HepG2 (cell line): Measurements from ENCODE around the gene RHBDL3. TPM values are rescaled to one million over a fixed set of nuclear protein-coding genes. Genes with fewer than 3 reads are reported as not detected.

Experiments
- ATF7-NPFF ChIP-seq: sonication (generic); formaldehyde crosslinking; IDR thresholded peaks from 2 replicates; pipeline ENCODE4 v1.8.1; 2023; ENCODE audit warnings: mild to moderate bottlenecking, low read depth, missing genetic modification reagents, moderate library complexity
- ATM ChIP-seq: fragments of 450-650 bp; IDR thresholded peaks from 2 replicates; pipeline ENCODE4 v1.7.1; 2017; ENCODE audit warnings: mild to moderate bottlenecking, borderline replicate concordance
- CC2D1A ChIP-seq: sonication (generic); formaldehyde crosslinking; IDR thresholded peaks from 2 replicates; pipeline ENCODE4 v1.8.1; 2023; ENCODE audit warnings: mild to moderate bottlenecking, missing genetic modification reagents
- GPN1 ChIP-seq: sonication (generic); formaldehyde crosslinking; IDR thresholded peaks from 2 replicates; pipeline ENCODE4 v1.5.1; 2020; ENCODE audit warnings: missing genetic modification reagents, borderline replicate concordance
- HNRNPK ChIP-seq: fragments of 200-400 bp; formaldehyde crosslinking; IDR thresholded peaks from 2 replicates; pipeline ENCODE4 v1.6.1; 2018; ENCODE audit warnings: low read length, low read depth, moderate library complexity, mild to moderate bottlenecking; ENCODE audit not compliant: poor library complexity, severe bottlenecking
- HNRNPL ChIP-seq: fragments of 200-400 bp; formaldehyde crosslinking; IDR thresholded peaks from 2 replicates; pipeline ENCODE4 v1.6.1; 2017; ENCODE audit warnings: mild to moderate bottlenecking, low read depth, low read length
- KDM2A ChIP-seq: sonication (generic); formaldehyde crosslinking; IDR thresholded peaks from 2 replicates; pipeline ENCODE4 v1.4.0; 2020; ENCODE audit warnings: low read depth, missing genetic modification reagents, borderline replicate concordance
- KLF11 ChIP-seq: IDR thresholded peaks from 2 replicates; pipeline ENCODE4 v1.6.1; 2016; ENCODE audit warnings: missing compliant biosample characterization
- MLLT10 ChIP-seq: sonication (generic); formaldehyde crosslinking; IDR thresholded peaks from 2 replicates; pipeline ENCODE4 v1.4.0; 2020; ENCODE audit warnings: missing genetic modification reagents
- SCMH1 ChIP-seq: sonication (generic); formaldehyde crosslinking; IDR thresholded peaks from 2 replicates; pipeline ENCODE4 v1.9.0; 2021; ENCODE audit warnings: missing genetic modification reagents, mild to moderate bottlenecking, borderline replicate concordance
- SMARCC2 ChIP-seq: fragments of 450-650 bp; IDR thresholded peaks from 2 replicates; pipeline ENCODE4 v1.6.1; 2017; ENCODE audit warnings: antibody characterized with exemption, mild to moderate bottlenecking
- ZNF772 ChIP-seq: sonication (generic); formaldehyde crosslinking; IDR thresholded peaks from 2 replicates; pipeline ENCODE4 v1.5.0; 2020; ENCODE audit warnings: mild to moderate bottlenecking, missing genetic modification reagents
- polyA plus RNA-seq, 8 experiments: library from polyadenylated mRNA; depleted of rRNA in 3 of 8; stranded (reverse) in 7 of 8; unstranded in 1 of 8; fragments of >200 nt; fragmentation: Illumina TruSeq in 4 of 8; extraction: Trizol in 4 of 8; gene quantifications; 2 replicates each; pipeline versions ENCODE4 v1.2.1 to v1.2.3, GENCODE V29; 2011 to 2016; ENCODE audit warnings: low read depth in 4 of 8, missing spikeins in 1 of 8, mixed read lengths in 1 of 8; ENCODE audit not compliant: insufficient read depth in 1 of 8
- total RNA-seq, 5 experiments: library from RNA; depleted of rRNA; stranded (reverse); fragments of >200 nt; fragmentation: Illumina TruSeq; extraction: Trizol; gene quantifications; 2 replicates each; pipeline ENCODE4 v1.2.3, GENCODE V29; 2016; ENCODE audit warnings: low read depth in 1 of 5
- TF ChIP-seq, protein P1 (sequence below): IDR thresholded peaks from 2 replicates; pipeline ENCODE4 v1.6.1; 2016; ENCODE audit warnings: low read depth, control low read depth
- TF ChIP-seq, protein P2 (sequence below): IDR thresholded peaks from 2 replicates; pipeline ENCODE4 v1.6.1; 2016; ENCODE audit warnings: mild to moderate bottlenecking, missing biosample characterization, missing genetic modification reagents
- TF ChIP-seq, protein P3 (sequence below): sonication (generic); formaldehyde crosslinking; IDR thresholded peaks from 2 replicates; pipeline ENCODE4; 2020; ENCODE audit warnings: missing genetic modification reagents, mild to moderate bottlenecking, borderline replicate concordance
- TF ChIP-seq, protein P4 (sequence below): IDR thresholded peaks from 2 replicates; pipeline ENCODE4 v1.6.1; 2016; ENCODE audit warnings: low read depth, missing genetic modification reagents, missing compliant biosample characterization

RHBDL3 gene
- total and polyA plus RNA-seq, 2 of the 13 experiments (the other 11 are each of a cell fraction or from before 2014, with no cell fraction given): 0.09 TPM; not detected in 1

DNA sequence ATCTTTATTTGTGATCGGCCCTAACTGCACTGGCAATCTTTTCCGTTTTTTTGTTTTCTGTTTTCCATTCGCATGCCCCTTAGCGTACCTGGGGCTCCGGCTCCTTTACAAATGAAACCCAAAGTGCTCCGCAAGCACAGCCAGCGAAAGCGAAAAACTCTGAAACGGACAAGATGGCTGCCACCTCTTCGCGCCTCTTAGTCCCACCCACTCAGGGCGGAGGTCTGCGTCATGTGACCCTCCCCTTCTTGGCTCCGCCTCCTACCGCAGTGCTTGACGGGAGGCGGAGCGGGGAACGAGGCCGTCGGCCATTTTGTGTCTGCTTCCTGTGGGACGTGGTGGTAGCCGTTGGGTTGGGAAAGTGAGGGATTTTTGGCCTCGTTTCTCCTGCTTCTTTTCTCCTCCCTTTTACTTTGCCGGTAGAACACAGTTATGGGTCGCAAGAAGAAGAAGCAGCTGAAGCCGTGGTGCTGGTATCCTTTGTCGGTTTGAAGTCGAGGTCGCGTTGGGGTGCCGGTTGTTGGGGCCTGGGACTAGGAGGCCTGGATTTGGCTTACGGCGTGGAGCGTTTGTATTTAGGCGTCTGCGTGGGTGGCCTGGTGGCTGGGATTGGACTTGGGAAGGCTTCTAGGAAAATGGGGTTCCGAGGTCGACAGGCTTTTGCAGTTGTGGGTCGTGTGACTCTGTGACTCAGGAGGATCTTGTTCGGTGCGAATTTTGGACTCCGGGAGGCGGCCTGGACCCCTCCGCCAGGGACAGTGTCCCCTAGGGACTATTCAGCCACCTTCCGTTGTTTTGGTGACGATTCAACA, 84.4 kb downstream of the RHBDL3 start, which contains the start of gene ZNF207 (continued):
- TF ChIP-seq, protein P1, sequence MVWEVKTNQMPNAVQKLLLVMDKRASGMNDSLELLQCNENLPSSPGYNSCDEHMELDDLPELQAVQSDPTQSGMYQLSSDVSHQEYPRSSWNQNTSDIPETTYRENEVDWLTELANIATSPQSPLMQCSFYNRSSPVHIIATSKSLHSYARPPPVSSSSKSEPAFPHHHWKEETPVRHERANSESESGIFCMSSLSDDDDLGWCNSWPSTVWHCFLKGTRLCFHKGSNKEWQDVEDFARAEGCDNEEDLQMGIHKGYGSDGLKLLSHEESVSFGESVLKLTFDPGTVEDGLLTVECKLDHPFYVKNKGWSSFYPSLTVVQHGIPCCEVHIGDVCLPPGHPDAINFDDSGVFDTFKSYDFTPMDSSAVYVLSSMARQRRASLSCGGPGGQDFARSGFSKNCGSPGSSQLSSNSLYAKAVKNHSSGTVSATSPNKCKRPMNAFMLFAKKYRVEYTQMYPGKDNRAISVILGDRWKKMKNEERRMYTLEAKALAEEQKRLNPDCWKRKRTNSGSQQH (CRISPR knock-in tag): no peak; the same call in 1 of the 2 replicates
- no peak for TF ChIP-seq GPN1 (CRISPR knock-in tag)
- peak; percentile 58; the same call in 1 of the 2 replicates for TF ChIP-seq ATF7-NPFF (CRISPR knock-in tag)
- TF ChIP-seq KDM2A (CRISPR knock-in tag): peak; percentile 85
- no peak for TF ChIP-seq SCMH1 (CRISPR knock-in tag)
- TF ChIP-seq ZNF772 (CRISPR knock-in tag): 0 out of 2 replicates have a peak, but pooled peaks have one; percentile 40
- no peak for TF ChIP-seq ATM
- TF ChIP-seq SMARCC2: no peak
- TF ChIP-seq, protein P2, sequence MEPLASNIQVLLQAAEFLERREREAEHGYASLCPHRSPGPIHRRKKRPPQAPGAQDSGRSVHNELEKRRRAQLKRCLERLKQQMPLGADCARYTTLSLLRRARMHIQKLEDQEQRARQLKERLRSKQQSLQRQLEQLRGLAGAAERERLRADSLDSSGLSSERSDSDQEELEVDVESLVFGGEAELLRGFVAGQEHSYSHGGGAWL (CRISPR knock-in tag): no peak; the same call in 1 of the 2 replicates
- 0 out of 2 replicates have a peak, but pooled peaks have one; percentile 65 for TF ChIP-seq MLLT10 (CRISPR knock-in tag)
- TF ChIP-seq, protein P3, sequence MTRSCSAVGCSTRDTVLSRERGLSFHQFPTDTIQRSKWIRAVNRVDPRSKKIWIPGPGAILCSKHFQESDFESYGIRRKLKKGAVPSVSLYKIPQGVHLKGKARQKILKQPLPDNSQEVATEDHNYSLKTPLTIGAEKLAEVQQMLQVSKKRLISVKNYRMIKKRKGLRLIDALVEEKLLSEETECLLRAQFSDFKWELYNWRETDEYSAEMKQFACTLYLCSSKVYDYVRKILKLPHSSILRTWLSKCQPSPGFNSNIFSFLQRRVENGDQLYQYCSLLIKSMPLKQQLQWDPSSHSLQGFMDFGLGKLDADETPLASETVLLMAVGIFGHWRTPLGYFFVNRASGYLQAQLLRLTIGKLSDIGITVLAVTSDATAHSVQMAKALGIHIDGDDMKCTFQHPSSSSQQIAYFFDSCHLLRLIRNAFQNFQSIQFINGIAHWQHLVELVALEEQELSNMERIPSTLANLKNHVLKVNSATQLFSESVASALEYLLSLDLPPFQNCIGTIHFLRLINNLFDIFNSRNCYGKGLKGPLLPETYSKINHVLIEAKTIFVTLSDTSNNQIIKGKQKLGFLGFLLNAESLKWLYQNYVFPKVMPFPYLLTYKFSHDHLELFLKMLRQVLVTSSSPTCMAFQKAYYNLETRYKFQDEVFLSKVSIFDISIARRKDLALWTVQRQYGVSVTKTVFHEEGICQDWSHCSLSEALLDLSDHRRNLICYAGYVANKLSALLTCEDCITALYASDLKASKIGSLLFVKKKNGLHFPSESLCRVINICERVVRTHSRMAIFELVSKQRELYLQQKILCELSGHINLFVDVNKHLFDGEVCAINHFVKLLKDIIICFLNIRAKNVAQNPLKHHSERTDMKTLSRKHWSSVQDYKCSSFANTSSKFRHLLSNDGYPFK: peak; percentile 99
- peak; percentile 59; the same call in 1 of the 2 replicates for TF ChIP-seq HNRNPL
- TF ChIP-seq CC2D1A: no peak
- TF ChIP-seq, protein P4, sequence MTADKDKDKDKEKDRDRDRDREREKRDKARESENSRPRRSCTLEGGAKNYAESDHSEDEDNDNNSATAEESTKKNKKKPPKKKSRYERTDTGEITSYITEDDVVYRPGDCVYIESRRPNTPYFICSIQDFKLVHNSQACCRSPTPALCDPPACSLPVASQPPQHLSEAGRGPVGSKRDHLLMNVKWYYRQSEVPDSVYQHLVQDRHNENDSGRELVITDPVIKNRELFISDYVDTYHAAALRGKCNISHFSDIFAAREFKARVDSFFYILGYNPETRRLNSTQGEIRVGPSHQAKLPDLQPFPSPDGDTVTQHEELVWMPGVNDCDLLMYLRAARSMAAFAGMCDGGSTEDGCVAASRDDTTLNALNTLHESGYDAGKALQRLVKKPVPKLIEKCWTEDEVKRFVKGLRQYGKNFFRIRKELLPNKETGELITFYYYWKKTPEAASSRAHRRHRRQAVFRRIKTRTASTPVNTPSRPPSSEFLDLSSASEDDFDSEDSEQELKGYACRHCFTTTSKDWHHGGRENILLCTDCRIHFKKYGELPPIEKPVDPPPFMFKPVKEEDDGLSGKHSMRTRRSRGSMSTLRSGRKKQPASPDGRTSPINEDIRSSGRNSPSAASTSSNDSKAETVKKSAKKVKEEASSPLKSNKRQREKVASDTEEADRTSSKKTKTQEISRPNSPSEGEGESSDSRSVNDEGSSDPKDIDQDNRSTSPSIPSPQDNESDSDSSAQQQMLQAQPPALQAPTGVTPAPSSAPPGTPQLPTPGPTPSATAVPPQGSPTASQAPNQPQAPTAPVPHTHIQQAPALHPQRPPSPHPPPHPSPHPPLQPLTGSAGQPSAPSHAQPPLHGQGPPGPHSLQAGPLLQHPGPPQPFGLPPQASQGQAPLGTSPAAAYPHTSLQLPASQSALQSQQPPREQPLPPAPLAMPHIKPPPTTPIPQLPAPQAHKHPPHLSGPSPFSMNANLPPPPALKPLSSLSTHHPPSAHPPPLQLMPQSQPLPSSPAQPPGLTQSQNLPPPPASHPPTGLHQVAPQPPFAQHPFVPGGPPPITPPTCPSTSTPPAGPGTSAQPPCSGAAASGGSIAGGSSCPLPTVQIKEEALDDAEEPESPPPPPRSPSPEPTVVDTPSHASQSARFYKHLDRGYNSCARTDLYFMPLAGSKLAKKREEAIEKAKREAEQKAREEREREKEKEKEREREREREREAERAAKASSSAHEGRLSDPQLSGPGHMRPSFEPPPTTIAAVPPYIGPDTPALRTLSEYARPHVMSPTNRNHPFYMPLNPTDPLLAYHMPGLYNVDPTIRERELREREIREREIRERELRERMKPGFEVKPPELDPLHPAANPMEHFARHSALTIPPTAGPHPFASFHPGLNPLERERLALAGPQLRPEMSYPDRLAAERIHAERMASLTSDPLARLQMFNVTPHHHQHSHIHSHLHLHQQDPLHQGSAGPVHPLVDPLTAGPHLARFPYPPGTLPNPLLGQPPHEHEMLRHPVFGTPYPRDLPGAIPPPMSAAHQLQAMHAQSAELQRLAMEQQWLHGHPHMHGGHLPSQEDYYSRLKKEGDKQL (CRISPR knock-in tag): no peak
- TF ChIP-seq HNRNPK: no peak
- TF ChIP-seq KLF11: peak; percentile 48; the same call in 1 of the 2 replicates
